ENCODE data around the gene ZNF827.

The ZNF827 gene

GRCh38 chr4:145888393-145888792, 50.2 kb downstream of the ZNF827 start:
- peaks cover 58% of the 10 kb centered on the region for H3K36me3 ChIP-seq (ENCODE audit: insufficient read depth, insufficient read length, low read length)
- no peak for TF ChIP-seq SUZ12 (IDR thresholded peaks at IDR 0.05; ENCODE audit: extremely low read depth, insufficient read depth, insufficient read length)
- no peak for TF ChIP-seq ZNF274 (IDR thresholded peaks at IDR 0.05; ENCODE audit: low read depth, low read length)
- no peak for TF ChIP-seq YY1 (IDR thresholded peaks at IDR 0.05; ENCODE audit: insufficient read depth, insufficient read length)
- no peaks in the 10 kb centered on the region for H3K4me1 ChIP-seq (ENCODE audit: insufficient read depth, insufficient read length)
- no peak overlapping the region for H3K9ac ChIP-seq (ENCODE audit: insufficient read length, low read depth)
- no peaks in the 10 kb centered on the region for H3K27me3 ChIP-seq (ENCODE audit: insufficient read depth, insufficient read length)
- H3K9me3 ChIP-seq (ENCODE audit: insufficient read depth, low read length) = no peaks in the 10 kb centered on the region; the same call in 1 of the 2 replicates
- no peak for DNase-seq (ENCODE audit: low read depth, low spot score)
- H3K4me3 ChIP-seq (ENCODE audit: insufficient read length, low read depth) = no peak overlapping the region

- Histone ChIP-seq H3K36me3 (ENCODE audit: insufficient read depth, insufficient read length, low read length) (peaks cover 65% of the 10 kb centered on the region), H3K4me1 (ENCODE audit: insufficient read depth, insufficient read length) (no peaks in the 10 kb centered on the region), H3K4me3 (ENCODE audit: insufficient read length, low read depth) (no peak overlapping the region), H3K9ac (ENCODE audit: insufficient read length, low read depth) (no peak overlapping the region), H3K9me3 (ENCODE audit: insufficient read depth, low read length) (no peaks in the 10 kb centered on the region; the same call in 1 of the 2 replicates), H3K27me3 (ENCODE audit: insufficient read depth, insufficient read length) (no peaks in the 10 kb centered on the region)
- TF ChIP-seq YY1 (IDR thresholded peaks at IDR 0.05; ENCODE audit: insufficient read depth, insufficient read length) = no peak
- TF ChIP-seq SUZ12 (IDR thresholded peaks at IDR 0.05; ENCODE audit: extremely low read depth, insufficient read depth, insufficient read length) = no peak
- TF ChIP-seq ZNF274 (IDR thresholded peaks at IDR 0.05; ENCODE audit: low read depth, low read length) = no peak
- DNase-seq (ENCODE audit: low read depth, low spot score) = no peak
These were observed 51.2 kb downstream of the ZNF827 start for GRCh38 chr4:145887241-145887991.

GRCh38 chr4:145886871-145887240, 51.8 kb downstream of the ZNF827 start:
- Histone ChIP-seq H3K4me1 (ENCODE audit: insufficient read depth, insufficient read length) (no peaks in the 10 kb centered on the region), H3K4me3 (ENCODE audit: insufficient read length, low read depth) (no peak overlapping the region), H3K36me3 (ENCODE audit: insufficient read depth, insufficient read length, low read length) (peaks cover 63% of the 10 kb centered on the region), H3K9ac (ENCODE audit: insufficient read length, low read depth) (no peak overlapping the region), H3K27me3 (ENCODE audit: insufficient read depth, insufficient read length) (no peaks in the 10 kb centered on the region), H3K9me3 (ENCODE audit: insufficient read depth, low read length) (no peaks in the 10 kb centered on the region; the same call in 1 of the 2 replicates)
- TF ChIP-seq YY1 (IDR thresholded peaks at IDR 0.05; ENCODE audit: insufficient read depth, insufficient read length) (no peak), SUZ12 (IDR thresholded peaks at IDR 0.05; ENCODE audit: extremely low read depth, insufficient read depth, insufficient read length) (no peak), ZNF274 (IDR thresholded peaks at IDR 0.05; ENCODE audit: low read depth, low read length) (no peak)
- DNase-seq (ENCODE audit: low read depth, low spot score) = no peak

GRCh38 chr4:145885666-145886065, 53.0 kb downstream of the ZNF827 start:
- H3K9me3 ChIP-seq (ENCODE audit: insufficient read depth, low read length) = no peaks in the 10 kb centered on the region; the same call in 1 of the 2 replicates
- peaks cover 55% of the 10 kb centered on the region for H3K36me3 ChIP-seq (ENCODE audit: insufficient read depth, insufficient read length, low read length)
- no peak overlapping the region for H3K4me3 ChIP-seq (ENCODE audit: insufficient read length, low read depth)
- TF ChIP-seq SUZ12 (IDR thresholded peaks at IDR 0.05; ENCODE audit: extremely low read depth, insufficient read depth, insufficient read length) = no peak
- TF ChIP-seq YY1 (IDR thresholded peaks at IDR 0.05; ENCODE audit: insufficient read depth, insufficient read length) = no peak
- TF ChIP-seq ZNF274 (IDR thresholded peaks at IDR 0.05; ENCODE audit: low read depth, low read length) = no peak
- no peak overlapping the region for H3K9ac ChIP-seq (ENCODE audit: insufficient read length, low read depth)
- H3K27me3 ChIP-seq (ENCODE audit: insufficient read depth, insufficient read length) = no peaks in the 10 kb centered on the region
- H3K4me1 ChIP-seq (ENCODE audit: insufficient read depth, insufficient read length) = no peaks in the 10 kb centered on the region
- DNase-seq (ENCODE audit: low read depth, low spot score) = no peak

GRCh38 chr4:145884775-145885174, 53.8 kb downstream of the ZNF827 start:
- H3K9me3 ChIP-seq (ENCODE audit: insufficient read depth, low read length) = no peaks in the 10 kb centered on the region
- no peak overlapping the region for H3K4me3 ChIP-seq (ENCODE audit: insufficient read length, low read depth)
- DNase-seq (ENCODE audit: low read depth, low spot score) = no peak
- H3K36me3 ChIP-seq (ENCODE audit: insufficient read depth, insufficient read length, low read length) = peaks cover 56% of the 10 kb centered on the region
- H3K9ac ChIP-seq (ENCODE audit: insufficient read length, low read depth) = no peak overlapping the region
- H3K27me3 ChIP-seq (ENCODE audit: insufficient read depth, insufficient read length) = no peaks in the 10 kb centered on the region
- no peak for TF ChIP-seq SUZ12 (IDR thresholded peaks at IDR 0.05; ENCODE audit: extremely low read depth, insufficient read depth, insufficient read length)
- TF ChIP-seq ZNF274 (IDR thresholded peaks at IDR 0.05; ENCODE audit: low read depth, low read length) = no peak
- no peak for TF ChIP-seq YY1 (IDR thresholded peaks at IDR 0.05; ENCODE audit: insufficient read depth, insufficient read length)
- no peaks in the 10 kb centered on the region for H3K4me1 ChIP-seq (ENCODE audit: insufficient read depth, insufficient read length)

GRCh38 chr4:145883101-145883694, 55.4 kb downstream of the ZNF827 start:
- Histone ChIP-seq H3K36me3 (ENCODE audit: insufficient read depth, insufficient read length, low read length) (peaks cover 52% of the 10 kb centered on the region), H3K27me3 (ENCODE audit: insufficient read depth, insufficient read length) (no peaks in the 10 kb centered on the region), H3K4me1 (ENCODE audit: insufficient read depth, insufficient read length) (no peaks in the 10 kb centered on the region), H3K4me3 (ENCODE audit: insufficient read length, low read depth) (no peak overlapping the region), H3K9ac (ENCODE audit: insufficient read length, low read depth) (no peak overlapping the region), H3K9me3 (ENCODE audit: insufficient read depth, low read length) (no peaks in the 10 kb centered on the region)
- TF ChIP-seq YY1 (IDR thresholded peaks at IDR 0.05; ENCODE audit: insufficient read depth, insufficient read length) = no peak
- TF ChIP-seq SUZ12 (IDR thresholded peaks at IDR 0.05; ENCODE audit: extremely low read depth, insufficient read depth, insufficient read length) = no peak
- no peak for TF ChIP-seq ZNF274 (IDR thresholded peaks at IDR 0.05; ENCODE audit: low read depth, low read length)
- no peak for DNase-seq (ENCODE audit: low read depth, low spot score)

GRCh38 chr4:145882604-145883003, 56.0 kb downstream of the ZNF827 start:
- no peaks in the 10 kb centered on the region for H3K4me1 ChIP-seq (ENCODE audit: insufficient read depth, insufficient read length)
- no peak for DNase-seq (ENCODE audit: low read depth, low spot score)
- H3K4me3 ChIP-seq (ENCODE audit: insufficient read length, low read depth) = no peak overlapping the region

More at GRCh38 chr4:145882604-145883003, 56.0 kb downstream of the ZNF827 start:
- Histone ChIP-seq H3K9ac (ENCODE audit: insufficient read length, low read depth) (no peak overlapping the region), H3K36me3 (ENCODE audit: insufficient read depth, insufficient read length, low read length) (peaks cover 55% of the 10 kb centered on the region), H3K27me3 (ENCODE audit: insufficient read depth, insufficient read length) (no peaks in the 10 kb centered on the region), H3K9me3 (ENCODE audit: insufficient read depth, low read length) (no peaks in the 10 kb centered on the region)
- TF ChIP-seq YY1 (IDR thresholded peaks at IDR 0.05; ENCODE audit: insufficient read depth, insufficient read length) (no peak), SUZ12 (IDR thresholded peaks at IDR 0.05; ENCODE audit: extremely low read depth, insufficient read depth, insufficient read length) (no peak), ZNF274 (IDR thresholded peaks at IDR 0.05; ENCODE audit: low read depth, low read length) (no peak)

Data from NT2/D1 (cell line).